SK-N-SH treated with all-trans-retinoic acid at 6 μM for 48 hours (cell line): ENCODE measurements around the gene DERA.

Experiments used
- ATAC-seq: fragments of 200-7000 bp; cut with Tn5 transposase; 3 replicates; pipeline ENCODE4 v1.9.1; 2020; ENCODE audit warnings: mild to moderate bottlenecking, moderate library complexity
- ARNTL ChIP-seq: fragments of 450-650 bp; formaldehyde crosslinking; IDR thresholded peaks from 2 replicates; pipeline ENCODE4 v1.5.0; 2020; ENCODE audit warnings: low read depth, mild to moderate bottlenecking, moderate library complexity, borderline replicate concordance
- BACH2 ChIP-seq: fragments of 250-450 bp; sonication (Bioruptor Pico); IDR thresholded peaks from 2 replicates; pipeline ENCODE4 v1.9.0; 2021; ENCODE audit warnings: mild to moderate bottlenecking, borderline replicate concordance
- CSDC2 ChIP-seq: fragments of 250-450 bp; sonication (Bioruptor Pico); IDR thresholded peaks from 2 replicates; pipeline ENCODE4 v1.5.0; 2020; ENCODE audit warnings: mild to moderate bottlenecking, moderate library complexity
- ESRRG ChIP-seq: fragments of 250-450 bp; sonication (Bioruptor Pico); IDR thresholded peaks from 2 replicates; pipeline ENCODE4 v1.6.1; 2021; ENCODE audit warnings: mild to moderate bottlenecking
- GLIS3 ChIP-seq: fragments of 250-450 bp; sonication (Bioruptor Pico); IDR thresholded peaks from 2 replicates; pipeline ENCODE4 v1.5.0; 2020; ENCODE audit warnings: mild to moderate bottlenecking, moderate library complexity
- ISL1 ChIP-seq: fragments of 250-450 bp; sonication (Bioruptor Pico); IDR thresholded peaks from 2 replicates; pipeline ENCODE4 v2.1.2; 2022; ENCODE audit warnings: mild to moderate bottlenecking, moderate library complexity
- OSR1 ChIP-seq: fragments of 250-450 bp; sonication (Bioruptor Pico); IDR thresholded peaks from 2 replicates; pipeline ENCODE4 v1.8.0; 2022; ENCODE audit warnings: moderate library complexity, mild to moderate bottlenecking, inconsistent platforms
- RARB ChIP-seq: fragments of 250-450 bp; sonication (Bioruptor Pico); IDR thresholded peaks from 2 replicates; pipeline ENCODE4 v1.8.0; 2021; ENCODE audit warnings: mild to moderate bottlenecking, moderate library complexity
- SNAI2 ChIP-seq: fragments of 250-450 bp; sonication (Bioruptor Pico); IDR thresholded peaks from 2 replicates; pipeline ENCODE4 v1.5.0; 2020; ENCODE audit warnings: mild to moderate bottlenecking, moderate library complexity
- TCF4 ChIP-seq: fragments of 250-450 bp; sonication (Bioruptor Pico); IDR thresholded peaks from 2 replicates; pipeline ENCODE4 v1.8.0; 2021; ENCODE audit warnings: mild to moderate bottlenecking, moderate library complexity, borderline replicate concordance
- TOX ChIP-seq: fragments of 250-450 bp; sonication (Bioruptor Pico); IDR thresholded peaks from 2 replicates; pipeline ENCODE4 v1.8.0; 2021; ENCODE audit warnings: mild to moderate bottlenecking, moderate library complexity, borderline replicate concordance
- ZC3H10 ChIP-seq: fragments of 250-450 bp; sonication (Bioruptor Pico); IDR thresholded peaks from 2 replicates; pipeline ENCODE4 v1.5.1; 2021; ENCODE audit warnings: mild to moderate bottlenecking, moderate library complexity
- ZFP3 ChIP-seq: fragments of 250-450 bp; sonication (Bioruptor Pico); IDR thresholded peaks from 2 replicates; pipeline ENCODE4 v1.5.0; 2020; ENCODE audit warnings: mild to moderate bottlenecking, moderate library complexity
- ZFP30 ChIP-seq: fragments of 450-650 bp; formaldehyde crosslinking; IDR thresholded peaks from 2 replicates; pipeline ENCODE4 v1.5.0; 2022; ENCODE audit warnings: mild to moderate bottlenecking, moderate library complexity
- ZNF565 ChIP-seq: fragments of 450-650 bp; formaldehyde crosslinking; conservative IDR thresholded peaks from 2 replicates; pipeline ENCODE4 v1.5.0; 2020; ENCODE audit warnings: low read depth, mild to moderate bottlenecking, moderate library complexity
- ZNF70 ChIP-seq: fragments of 450-650 bp; formaldehyde crosslinking; IDR thresholded peaks from 2 replicates; pipeline ENCODE4 v1.5.0; 2020; ENCODE audit warnings: mild to moderate bottlenecking, moderate library complexity
- TF ChIP-seq, protein P1 (sequence below): fragments of 250-450 bp; sonication (Bioruptor Pico); IDR thresholded peaks from 2 replicates; pipeline ENCODE4 v1.5.1; 2021; ENCODE audit warnings: mild to moderate bottlenecking, moderate library complexity
- TF ChIP-seq, protein P2 (sequence below): fragments of 250-450 bp; sonication (Bioruptor Pico); IDR thresholded peaks from 2 replicates; pipeline ENCODE4 v1.5.1; 2020; ENCODE audit warnings: low read depth, mild to moderate bottlenecking, moderate library complexity
- TF ChIP-seq, protein P3 (sequence below): fragments of 250-450 bp; sonication (Bioruptor Pico); IDR thresholded peaks from 2 replicates; pipeline ENCODE4 v1.8.0; 2020; ENCODE audit warnings: mild to moderate bottlenecking, moderate library complexity, borderline replicate concordance
- TF ChIP-seq, protein P4 (sequence below): fragments of 250-450 bp; sonication (Bioruptor Pico); IDR thresholded peaks from 2 replicates; pipeline ENCODE4 v1.8.0; 2021; ENCODE audit warnings: low read depth, mild to moderate bottlenecking, moderate library complexity, borderline replicate concordance
- TF ChIP-seq, protein P5 (sequence below): fragments of 250-450 bp; sonication (Bioruptor Pico); IDR thresholded peaks from 2 replicates; pipeline ENCODE4 v1.5.0; 2020; ENCODE audit warnings: mild to moderate bottlenecking, moderate library complexity

The DERA gene

DNA sequence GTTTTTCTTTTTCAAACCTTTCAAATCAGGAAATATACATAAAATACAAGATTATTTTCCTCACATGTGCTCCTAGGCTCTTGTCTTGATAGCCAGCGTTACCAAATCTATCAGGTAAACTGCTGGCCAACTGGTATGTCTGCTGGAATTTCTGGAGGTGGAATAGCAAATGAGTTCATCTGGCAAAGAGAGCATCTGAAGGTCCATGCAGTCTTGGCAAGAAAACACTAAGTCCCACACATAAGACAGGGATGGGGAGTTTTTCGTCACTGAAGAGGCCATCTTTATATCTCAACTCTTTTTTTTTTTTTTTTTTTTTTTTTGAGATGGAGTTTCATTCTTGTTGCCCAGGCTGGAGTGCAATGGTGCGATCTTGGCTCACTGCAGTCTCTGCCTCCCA is 60.1 kb downstream of the DERA start:
- no peak for ATAC-seq
- no peak for TF ChIP-seq ISL1 (CRISPR knock-in tag)
- TF ChIP-seq ESRRG (CRISPR knock-in tag): no peak
- TF ChIP-seq, protein P1, sequence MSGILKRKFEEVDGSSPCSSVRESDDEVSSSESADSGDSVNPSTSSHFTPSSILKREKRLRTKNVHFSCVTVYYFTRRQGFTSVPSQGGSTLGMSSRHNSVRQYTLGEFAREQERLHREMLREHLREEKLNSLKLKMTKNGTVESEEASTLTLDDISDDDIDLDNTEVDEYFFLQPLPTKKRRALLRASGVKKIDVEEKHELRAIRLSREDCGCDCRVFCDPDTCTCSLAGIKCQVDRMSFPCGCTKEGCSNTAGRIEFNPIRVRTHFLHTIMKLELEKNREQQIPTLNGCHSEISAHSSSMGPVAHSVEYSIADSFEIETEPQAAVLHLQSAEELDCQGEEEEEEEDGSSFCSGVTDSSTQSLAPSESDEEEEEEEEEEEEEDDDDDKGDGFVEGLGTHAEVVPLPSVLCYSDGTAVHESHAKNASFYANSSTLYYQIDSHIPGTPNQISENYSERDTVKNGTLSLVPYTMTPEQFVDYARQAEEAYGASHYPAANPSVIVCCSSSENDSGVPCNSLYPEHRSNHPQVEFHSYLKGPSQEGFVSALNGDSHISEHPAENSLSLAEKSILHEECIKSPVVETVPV: no peak
- TF ChIP-seq GLIS3 (CRISPR knock-in tag): no peak
- TF ChIP-seq SNAI2: no peak
- TF ChIP-seq, protein P2, sequence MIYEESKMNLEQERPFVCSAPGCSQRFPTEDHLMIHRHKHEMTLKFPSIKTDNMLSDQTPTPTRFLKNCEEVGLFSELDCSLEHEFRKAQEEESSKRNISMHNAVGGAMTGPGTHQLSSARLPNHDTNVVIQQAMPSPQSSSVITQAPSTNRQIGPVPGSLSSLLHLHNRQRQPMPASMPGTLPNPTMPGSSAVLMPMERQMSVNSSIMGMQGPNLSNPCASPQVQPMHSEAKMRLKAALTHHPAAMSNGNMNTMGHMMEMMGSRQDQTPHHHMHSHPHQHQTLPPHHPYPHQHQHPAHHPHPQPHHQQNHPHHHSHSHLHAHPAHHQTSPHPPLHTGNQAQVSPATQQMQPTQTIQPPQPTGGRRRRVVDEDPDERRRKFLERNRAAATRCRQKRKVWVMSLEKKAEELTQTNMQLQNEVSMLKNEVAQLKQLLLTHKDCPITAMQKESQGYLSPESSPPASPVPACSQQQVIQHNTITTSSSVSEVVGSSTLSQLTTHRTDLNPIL (CRISPR knock-in tag): no peak
- no peak for TF ChIP-seq RARB
- TF ChIP-seq, protein P3, sequence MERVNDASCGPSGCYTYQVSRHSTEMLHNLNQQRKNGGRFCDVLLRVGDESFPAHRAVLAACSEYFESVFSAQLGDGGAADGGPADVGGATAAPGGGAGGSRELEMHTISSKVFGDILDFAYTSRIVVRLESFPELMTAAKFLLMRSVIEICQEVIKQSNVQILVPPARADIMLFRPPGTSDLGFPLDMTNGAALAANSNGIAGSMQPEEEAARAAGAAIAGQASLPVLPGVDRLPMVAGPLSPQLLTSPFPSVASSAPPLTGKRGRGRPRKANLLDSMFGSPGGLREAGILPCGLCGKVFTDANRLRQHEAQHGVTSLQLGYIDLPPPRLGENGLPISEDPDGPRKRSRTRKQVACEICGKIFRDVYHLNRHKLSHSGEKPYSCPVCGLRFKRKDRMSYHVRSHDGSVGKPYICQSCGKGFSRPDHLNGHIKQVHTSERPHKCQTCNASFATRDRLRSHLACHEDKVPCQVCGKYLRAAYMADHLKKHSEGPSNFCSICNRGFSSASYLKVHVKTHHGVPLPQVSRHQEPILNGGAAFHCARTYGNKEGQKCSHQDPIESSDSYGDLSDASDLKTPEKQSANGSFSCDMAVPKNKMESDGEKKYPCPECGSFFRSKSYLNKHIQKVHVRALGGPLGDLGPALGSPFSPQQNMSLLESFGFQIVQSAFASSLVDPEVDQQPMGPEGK (CRISPR knock-in tag): no peak
- no peak for TF ChIP-seq ZNF565
- TF ChIP-seq TCF4 (CRISPR knock-in tag): no peak
- no peak for TF ChIP-seq ZC3H10
- no peak for TF ChIP-seq CSDC2 (CRISPR knock-in tag)
- TF ChIP-seq TOX (CRISPR knock-in tag): no peak

DNA sequence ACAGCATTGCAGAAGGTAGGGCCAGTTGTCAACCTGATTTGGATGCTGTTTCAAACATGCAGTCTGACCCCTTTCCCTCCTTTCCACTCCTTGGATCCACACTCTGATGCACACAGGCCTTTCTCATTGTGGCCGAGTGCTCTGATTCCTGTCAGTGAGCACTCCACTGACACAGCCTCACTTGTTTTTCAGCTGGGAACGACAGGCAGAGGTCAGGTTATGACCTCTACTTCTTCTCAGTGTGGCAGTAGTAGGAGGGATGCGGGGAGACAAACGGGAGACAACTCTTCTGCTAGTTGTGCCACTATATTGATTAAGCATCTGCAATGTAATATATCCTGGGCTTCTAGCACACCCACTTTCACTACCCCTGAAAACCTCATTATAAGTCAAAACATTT is 61.8 kb downstream of the DERA start:
- no peak for ATAC-seq
- TF ChIP-seq, protein P3 (CRISPR knock-in tag): no peak
- TF ChIP-seq, protein P2 (CRISPR knock-in tag): no peak
- TF ChIP-seq ZFP3: no peak
- TF ChIP-seq, protein P4, sequence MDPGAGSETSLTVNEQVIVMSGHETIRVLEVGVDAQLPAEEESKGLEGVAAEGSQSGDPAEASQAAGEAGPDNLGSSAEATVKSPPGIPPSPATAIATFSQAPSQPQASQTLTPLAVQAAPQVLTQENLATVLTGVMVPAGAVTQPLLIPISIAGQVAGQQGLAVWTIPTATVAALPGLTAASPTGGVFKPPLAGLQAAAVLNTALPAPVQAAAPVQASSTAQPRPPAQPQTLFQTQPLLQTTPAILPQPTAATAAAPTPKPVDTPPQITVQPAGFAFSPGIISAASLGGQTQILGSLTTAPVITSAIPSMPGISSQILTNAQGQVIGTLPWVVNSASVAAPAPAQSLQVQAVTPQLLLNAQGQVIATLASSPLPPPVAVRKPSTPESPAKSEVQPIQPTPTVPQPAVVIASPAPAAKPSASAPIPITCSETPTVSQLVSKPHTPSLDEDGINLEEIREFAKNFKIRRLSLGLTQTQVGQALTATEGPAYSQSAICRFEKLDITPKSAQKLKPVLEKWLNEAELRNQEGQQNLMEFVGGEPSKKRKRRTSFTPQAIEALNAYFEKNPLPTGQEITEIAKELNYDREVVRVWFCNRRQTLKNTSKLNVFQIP: no peak
- TF ChIP-seq TCF4 (CRISPR knock-in tag): no peak
- no peak for TF ChIP-seq OSR1
- TF ChIP-seq, protein P5, sequence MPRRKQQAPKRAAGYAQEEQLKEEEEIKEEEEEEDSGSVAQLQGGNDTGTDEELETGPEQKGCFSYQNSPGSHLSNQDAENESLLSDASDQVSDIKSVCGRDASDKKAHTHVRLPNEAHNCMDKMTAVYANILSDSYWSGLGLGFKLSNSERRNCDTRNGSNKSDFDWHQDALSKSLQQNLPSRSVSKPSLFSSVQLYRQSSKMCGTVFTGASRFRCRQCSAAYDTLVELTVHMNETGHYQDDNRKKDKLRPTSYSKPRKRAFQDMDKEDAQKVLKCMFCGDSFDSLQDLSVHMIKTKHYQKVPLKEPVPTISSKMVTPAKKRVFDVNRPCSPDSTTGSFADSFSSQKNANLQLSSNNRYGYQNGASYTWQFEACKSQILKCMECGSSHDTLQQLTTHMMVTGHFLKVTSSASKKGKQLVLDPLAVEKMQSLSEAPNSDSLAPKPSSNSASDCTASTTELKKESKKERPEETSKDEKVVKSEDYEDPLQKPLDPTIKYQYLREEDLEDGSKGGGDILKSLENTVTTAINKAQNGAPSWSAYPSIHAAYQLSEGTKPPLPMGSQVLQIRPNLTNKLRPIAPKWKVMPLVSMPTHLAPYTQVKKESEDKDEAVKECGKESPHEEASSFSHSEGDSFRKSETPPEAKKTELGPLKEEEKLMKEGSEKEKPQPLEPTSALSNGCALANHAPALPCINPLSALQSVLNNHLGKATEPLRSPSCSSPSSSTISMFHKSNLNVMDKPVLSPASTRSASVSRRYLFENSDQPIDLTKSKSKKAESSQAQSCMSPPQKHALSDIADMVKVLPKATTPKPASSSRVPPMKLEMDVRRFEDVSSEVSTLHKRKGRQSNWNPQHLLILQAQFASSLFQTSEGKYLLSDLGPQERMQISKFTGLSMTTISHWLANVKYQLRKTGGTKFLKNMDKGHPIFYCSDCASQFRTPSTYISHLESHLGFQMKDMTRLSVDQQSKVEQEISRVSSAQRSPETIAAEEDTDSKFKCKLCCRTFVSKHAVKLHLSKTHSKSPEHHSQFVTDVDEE (CRISPR knock-in tag): no peak
- TF ChIP-seq ZFP30 (CRISPR knock-in tag): no peak
- no peak for TF ChIP-seq ESRRG (CRISPR knock-in tag)
- no peak for TF ChIP-seq ARNTL (CRISPR knock-in tag)
- no peak for TF ChIP-seq SNAI2
- TF ChIP-seq ISL1 (CRISPR knock-in tag): no peak
- no peak for TF ChIP-seq TOX (CRISPR knock-in tag)
- no peak for TF ChIP-seq GLIS3 (CRISPR knock-in tag)
- TF ChIP-seq ZC3H10: no peak
- TF ChIP-seq RARB: no peak
- no peak for TF ChIP-seq ZNF70 (CRISPR knock-in tag)
- no peak for TF ChIP-seq BACH2 (CRISPR knock-in tag)
- no peak for TF ChIP-seq CSDC2 (CRISPR knock-in tag)
